GM19324 (cell line): ENCODE data around the gene LRRC3.

Source experiments
- ATAC-seq: cut with Tn5 transposase; IDR thresholded peaks from one replicate; pipeline ENCODE4 v1.9.1; 2021; ENCODE audit warnings: mild to moderate bottlenecking, moderate library complexity; ENCODE audit not compliant: unreplicated experiment, low FRiP score

LRRC3 gene

GRCh38 chr21:44455524-44456213 is 359 bp downstream of the LRRC3 start:
- ATAC-seq = no peak

GRCh38 chr21:44456214-44456914 is 1.1 kb downstream of the LRRC3 start:
- no peak for ATAC-seq

- no peak for ATAC-seq
These were observed 1.8 kb downstream of the LRRC3 start for GRCh38 chr21:44456915-44457736.

GRCh38 chr21:44458971-44459711 is 3.8 kb downstream of the LRRC3 start:
- no peak for ATAC-seq

- no peak for ATAC-seq
These were observed 4.6 kb downstream of the LRRC3 start for GRCh38 chr21:44459712-44460440.

- ATAC-seq = no peak
These were observed 5.1 kb downstream of the LRRC3 start for GRCh38 chr21:44460441-44460755.

GRCh38 chr21:44461005-44461404 is 5.7 kb downstream of the LRRC3 start:
- ATAC-seq = no peak

- no peak for ATAC-seq
These were observed 6.2 kb downstream of the LRRC3 start for GRCh38 chr21:44461464-44462001.

- ATAC-seq = no peak
These were observed 7.0 kb downstream of the LRRC3 start for GRCh38 chr21:44462086-44462833.

- ATAC-seq = no peak
These were observed 7.5 kb downstream of the LRRC3 start for GRCh38 chr21:44462834-44463200.

- no peak for ATAC-seq
These were observed 8.4 kb downstream of the LRRC3 start for GRCh38 chr21:44463724-44464123.

GRCh38 chr21:44464351-44464750 is 9.0 kb downstream of the LRRC3 start:
- no peak for ATAC-seq

GRCh38 chr21:44466351-44466954 is 11.1 kb downstream of the LRRC3 start:
- no peak for ATAC-seq

- ATAC-seq = no peak
These were observed 11.9 kb downstream of the LRRC3 start for GRCh38 chr21:44466996-44467858.

GRCh38 chr21:44467859-44468195 is 12.5 kb downstream of the LRRC3 start:
- ATAC-seq = no peak

GRCh38 chr21:44471341-44471740 is 16.0 kb downstream of the LRRC3 start:
- no peak for ATAC-seq

- no peak for ATAC-seq
These were observed 16.7 kb downstream of the LRRC3 start for GRCh38 chr21:44471996-44472395.

GRCh38 chr21:44473915-44474555 is 18.7 kb downstream of the LRRC3 start:
- ATAC-seq = no peak
